Measurements from ENCODE around the gene SLC35F2.

Gene SLC35F2

DNA sequence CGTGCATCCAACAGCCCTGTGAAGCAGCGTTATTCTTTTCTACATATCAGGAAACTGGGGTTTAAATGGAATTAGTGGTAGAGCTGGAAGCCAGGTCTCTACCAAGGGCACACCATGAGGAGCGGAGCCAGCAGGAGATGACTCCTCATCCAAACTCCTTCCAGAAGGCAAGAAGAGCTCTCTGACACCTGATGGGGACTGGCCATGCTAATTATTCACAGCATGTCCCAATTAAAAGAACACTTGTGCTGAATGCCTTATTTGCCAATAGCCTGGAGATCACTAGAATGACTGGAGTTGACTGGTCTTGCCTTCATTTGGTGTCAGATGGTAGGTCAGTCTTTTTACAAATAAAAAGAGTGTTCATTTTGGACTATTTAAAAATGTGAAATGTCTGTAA is 113.9 kb downstream of the SLC35F2 start:
- no peak overlapping the region for H3K4me3 ChIP-seq (ENCODE audit: low read depth, low read length)
- ChIA-PET POLR2A (no interaction called here), CTCF (no interaction called here)
- DNase-seq (ENCODE audit: low read depth, low spot score) = no peak
- TF ChIP-seq, protein P1, sequence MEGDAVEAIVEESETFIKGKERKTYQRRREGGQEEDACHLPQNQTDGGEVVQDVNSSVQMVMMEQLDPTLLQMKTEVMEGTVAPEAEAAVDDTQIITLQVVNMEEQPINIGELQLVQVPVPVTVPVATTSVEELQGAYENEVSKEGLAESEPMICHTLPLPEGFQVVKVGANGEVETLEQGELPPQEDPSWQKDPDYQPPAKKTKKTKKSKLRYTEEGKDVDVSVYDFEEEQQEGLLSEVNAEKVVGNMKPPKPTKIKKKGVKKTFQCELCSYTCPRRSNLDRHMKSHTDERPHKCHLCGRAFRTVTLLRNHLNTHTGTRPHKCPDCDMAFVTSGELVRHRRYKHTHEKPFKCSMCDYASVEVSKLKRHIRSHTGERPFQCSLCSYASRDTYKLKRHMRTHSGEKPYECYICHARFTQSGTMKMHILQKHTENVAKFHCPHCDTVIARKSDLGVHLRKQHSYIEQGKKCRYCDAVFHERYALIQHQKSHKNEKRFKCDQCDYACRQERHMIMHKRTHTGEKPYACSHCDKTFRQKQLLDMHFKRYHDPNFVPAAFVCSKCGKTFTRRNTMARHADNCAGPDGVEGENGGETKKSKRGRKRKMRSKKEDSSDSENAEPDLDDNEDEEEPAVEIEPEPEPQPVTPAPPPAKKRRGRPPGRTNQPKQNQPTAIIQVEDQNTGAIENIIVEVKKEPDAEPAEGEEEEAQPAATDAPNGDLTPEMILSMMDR (IDR thresholded peaks at IDR 0.05; ENCODE audit: insufficient read depth, low read length, missing control alignments) = no peak

DNA sequence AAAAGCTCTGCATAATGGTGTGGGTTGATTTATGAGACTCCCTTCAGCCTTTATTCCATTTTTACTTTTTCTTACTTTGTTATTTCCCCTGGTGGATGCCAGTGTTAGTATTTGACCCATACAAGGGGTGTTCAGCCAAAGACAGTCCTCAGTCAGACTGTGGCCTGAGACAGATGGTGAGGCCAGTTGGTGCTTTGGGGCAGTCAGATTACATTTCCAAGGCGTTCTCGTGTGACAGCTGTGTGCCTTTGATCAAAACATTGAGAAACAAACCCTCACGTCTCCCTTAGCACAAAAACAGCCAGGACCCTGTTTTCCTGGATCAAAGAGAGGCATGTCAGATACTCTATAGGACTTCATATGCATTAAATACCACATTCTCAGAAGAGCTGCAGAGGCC is 115.4 kb downstream of the SLC35F2 start:
- CTCF ChIA-PET = interaction anchor here (1.3 to 4.0 kb wide), 2 partner anchors 28 to 180 kb away, joined by 5 to 22 read pairs; no protein-coding TSS in a partner anchor
- POLR2A ChIA-PET = no interaction called here

DNA sequence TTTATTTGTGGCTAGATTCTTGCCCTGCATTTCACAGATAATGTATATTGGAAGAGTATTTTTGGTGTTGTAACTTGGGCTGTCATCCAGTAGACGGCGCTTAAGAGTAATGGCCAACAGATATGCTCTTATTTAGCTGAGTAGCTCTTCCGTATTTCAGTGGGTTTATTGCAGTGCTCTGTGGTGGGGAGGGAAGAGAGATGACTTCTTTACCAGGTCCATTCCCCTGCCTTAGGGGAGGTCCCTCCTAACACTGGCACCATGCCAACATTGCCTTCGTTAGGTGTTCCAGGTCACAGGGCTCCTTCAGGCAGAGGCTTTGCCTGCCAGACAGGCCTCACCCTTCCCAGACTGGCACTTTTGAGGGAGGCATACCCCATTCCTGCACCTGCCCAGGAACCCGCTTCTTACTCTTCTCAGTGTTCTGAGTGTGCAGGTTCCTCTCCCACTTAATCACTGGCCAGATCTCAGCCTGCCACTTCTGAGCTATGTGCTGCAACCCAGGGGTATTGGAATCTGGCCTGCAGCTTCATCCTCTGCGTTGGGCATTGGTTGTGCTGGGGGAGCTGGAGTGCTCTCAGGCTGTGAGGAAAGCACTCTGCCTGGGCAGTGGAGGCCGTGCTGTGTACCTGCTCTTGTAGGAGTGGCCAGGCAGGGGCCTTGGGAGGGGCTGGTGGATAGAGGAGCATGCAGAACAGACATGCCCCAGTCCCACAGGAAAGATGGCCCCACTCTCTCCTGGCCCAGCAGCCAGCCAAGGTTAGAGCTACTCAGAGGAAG is 117.4 kb downstream of the SLC35F2 start:
- ChIA-PET CTCF (interaction anchor here (0.6 to 4.0 kb wide), 12 partner anchors 10 to 193 kb away, joined by 3 to 22 read pairs (median 4); no protein-coding TSS in a partner anchor), POLR2A (no interaction called here)
- TF ChIP-seq, protein P1 (IDR thresholded peaks at IDR 0.05; ENCODE audit: insufficient read depth, low read length, missing control alignments) = peak; percentile 61
- no peak overlapping the region for H3K4me3 ChIP-seq (ENCODE audit: low read depth, low read length)
- DNase-seq (ENCODE audit: low read depth, low spot score) = no peak

More for the DNA sequence above, 115.4 kb downstream of the SLC35F2 start:
- no peak overlapping the region for H3K4me3 ChIP-seq (ENCODE audit: low read depth, low read length)
- TF ChIP-seq, protein P1 (IDR thresholded peaks at IDR 0.05; ENCODE audit: insufficient read depth, low read length, missing control alignments) = no peak
- DNase-seq (ENCODE audit: low read depth, low spot score) = no peak
